HG02938 (cell line): ENCODE measurements around the gene CLSTN3.

Experiments used
- ATAC-seq: cut with Tn5 transposase; IDR thresholded peaks from one replicate; pipeline ENCODE4 v1.9.1; 2021; ENCODE audit warnings: mild to moderate bottlenecking, moderate library complexity; ENCODE audit not compliant: unreplicated experiment

CLSTN3 gene

GRCh38 chr12:7125632-7126227, 4.4 kb upstream of the CLSTN3 start:
- no peak for ATAC-seq

- no peak for ATAC-seq
Measured at GRCh38 chr12:7127916-7128626, 2.1 kb upstream of the CLSTN3 start.

- ATAC-seq, result no peak
Measured at GRCh38 chr12:7128681-7129286, 1.4 kb upstream of the CLSTN3 start, which contains the start of gene RBP5. Gene RBP5, minus strand, starts transcription at chr12:7128889. Its CDS starts 114 bp downstream, at chr12:7128775.

- ATAC-seq, result no peak
Measured at GRCh38 chr12:7129287-7129871, 792 bp upstream of the CLSTN3 start.

GRCh38 chr12:7130701-7131501, 730 bp downstream of the CLSTN3 start:
- no peak for ATAC-seq

DNA sequence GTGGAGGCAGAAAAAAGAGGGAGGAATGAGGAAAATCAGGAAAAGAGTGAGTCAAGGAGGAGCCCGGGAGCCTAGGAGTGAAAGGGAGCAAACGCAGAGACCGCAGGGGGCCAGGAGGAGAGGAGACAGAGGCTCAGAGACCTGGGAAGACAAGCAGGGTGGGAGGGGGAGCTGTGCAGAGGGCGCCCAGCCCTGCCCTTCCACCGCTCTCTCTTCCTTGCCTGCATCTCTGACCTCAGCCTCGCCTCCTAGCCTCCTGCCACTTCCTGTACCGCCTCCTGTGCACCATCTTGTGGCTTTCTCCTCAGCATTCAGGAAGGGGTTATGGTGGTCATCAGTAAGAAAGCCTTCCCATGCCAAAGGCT, 1.3 kb downstream of the CLSTN3 start:
- no peak for ATAC-seq

- no peak for ATAC-seq
Measured at GRCh38 chr12:7134396-7135166, 4.4 kb downstream of the CLSTN3 start.

DNA sequence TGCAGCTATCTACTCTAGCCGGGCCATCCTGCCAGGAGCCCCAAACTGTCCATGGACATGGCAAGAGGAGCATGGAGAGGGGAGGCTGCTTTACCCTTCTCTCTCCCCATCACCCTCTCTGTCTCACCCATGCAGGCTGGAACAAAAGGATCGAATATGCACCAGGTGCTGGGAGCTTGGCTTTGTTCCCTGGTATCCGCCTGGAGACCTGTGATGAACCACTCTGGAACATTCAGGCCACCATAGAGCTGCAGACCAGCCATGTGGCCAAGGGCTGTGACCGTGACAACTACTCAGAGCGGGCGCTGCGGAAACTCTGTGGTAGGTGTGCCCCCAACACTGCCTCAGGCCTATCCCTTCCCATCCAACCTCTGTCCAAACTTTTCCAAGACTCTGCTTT, 5.9 kb downstream of the CLSTN3 start:
- no peak for ATAC-seq

GRCh38 chr12:7136676-7137075, 6.5 kb downstream of the CLSTN3 start:
- ATAC-seq, result no peak

DNA sequence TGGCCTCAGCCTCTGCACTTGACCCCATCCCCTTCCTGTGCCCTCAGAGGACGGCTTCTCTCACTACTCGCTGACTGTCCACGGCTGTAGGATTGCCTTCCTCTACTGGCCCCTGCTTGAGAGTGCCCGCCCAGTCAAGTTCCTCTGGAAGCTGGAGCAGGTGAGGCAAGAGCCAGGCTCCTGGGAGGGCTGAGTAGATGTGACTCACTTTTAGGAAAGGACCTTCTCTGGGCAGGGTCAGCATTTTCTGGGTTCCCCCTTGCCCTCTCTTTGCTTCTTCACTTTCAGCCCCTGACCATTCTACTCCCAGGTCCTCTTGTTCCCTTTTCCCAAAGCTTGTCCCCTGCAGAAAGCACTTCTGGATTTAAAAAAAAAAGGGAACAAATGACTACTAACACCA, 7.7 kb downstream of the CLSTN3 start:
- no peak for ATAC-seq

DNA sequence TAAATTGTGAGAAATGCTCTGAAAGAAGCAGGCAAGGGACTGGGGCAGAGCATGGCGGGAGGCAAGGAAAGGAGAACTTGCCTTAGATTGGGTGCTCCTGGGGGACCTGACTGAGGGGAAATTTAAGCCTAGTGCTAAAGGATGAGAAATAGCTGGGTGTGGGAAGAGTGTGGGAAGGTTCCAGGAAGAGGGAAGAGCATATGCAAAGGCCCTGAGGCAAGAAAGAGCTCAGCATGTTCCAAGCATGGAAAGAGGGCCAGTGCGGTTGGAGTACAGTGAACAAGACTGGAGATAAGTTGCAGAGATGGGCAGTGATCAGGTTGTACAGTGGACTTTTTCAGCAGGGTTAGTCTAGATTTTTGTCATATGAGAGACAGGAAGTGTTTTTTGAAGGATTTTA, 9.0 kb downstream of the CLSTN3 start:
- no peak for ATAC-seq

- ATAC-seq, result no peak
Measured at GRCh38 chr12:7141351-7142005, 11.3 kb downstream of the CLSTN3 start.

GRCh38 chr12:7142056-7142644, 12.0 kb downstream of the CLSTN3 start:
- no peak for ATAC-seq

- ATAC-seq, result no peak
Measured at GRCh38 chr12:7142809-7143465, 12.8 kb downstream of the CLSTN3 start.

DNA sequence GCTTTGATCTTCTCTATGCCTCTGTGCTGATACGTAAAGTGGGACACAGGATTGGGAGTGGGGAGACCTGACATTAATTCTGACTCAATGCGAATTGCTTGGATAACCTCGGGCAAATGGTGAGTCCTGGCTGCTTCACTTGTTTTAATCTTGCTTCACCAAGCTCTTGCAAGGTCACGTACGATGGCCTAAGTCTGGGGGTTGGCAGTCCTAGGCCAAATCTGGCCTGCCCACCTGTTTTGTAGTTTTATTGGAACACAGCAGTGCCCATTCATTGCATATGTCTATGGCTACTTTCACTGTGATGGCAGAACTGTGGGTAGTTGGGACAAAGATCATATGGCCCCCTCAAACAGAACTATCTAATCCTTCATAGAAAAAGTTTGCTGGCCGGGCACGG, 13.4 kb downstream of the CLSTN3 start:
- no peak for ATAC-seq

GRCh38 chr12:7144414-7145120, 14.4 kb downstream of the CLSTN3 start:
- ATAC-seq, result no peak

GRCh38 chr12:7145671-7146070, 15.5 kb downstream of the CLSTN3 start:
- no peak for ATAC-seq

GRCh38 chr12:7146228-7146627, 16.1 kb downstream of the CLSTN3 start:
- no peak for ATAC-seq
